K562 (cell line): ENCODE measurements around the gene TMEM59. TPM values are rescaled to one million over a fixed set of nuclear protein-coding genes. Genes with fewer than 3 reads are reported as not detected.

Experiments
- ARID4B ChIP-seq: sonication (generic); formaldehyde crosslinking; IDR thresholded peaks from 2 replicates; pipeline ENCODE4 v1.8.0; 2022; ENCODE audit warnings: mild to moderate bottlenecking, missing genetic modification reagents
- GABPA ChIP-seq: fragments of 200-800 bp; sonication (Bioruptor generic); conservative IDR thresholded peaks from 2 replicates; pipeline ENCODE4 v1.6.1; 2016; ENCODE audit warnings: low read depth, missing genetic modification characterization, missing compliant biosample characterization
- ILF3 ChIP-seq: fragments of 450-650 bp; IDR thresholded peaks from 2 replicates; pipeline ENCODE4 v1.6.1; 2018; ENCODE audit warnings: antibody characterized with exemption, mild to moderate bottlenecking, moderate library complexity, borderline replicate concordance
- KDM5B ChIP-seq: fragments of 200-600 bp; sonication (generic); IDR thresholded peaks from 2 replicates; pipeline ENCODE4 v1.6.1; 2012; ENCODE audit warnings: low read depth, mild to moderate bottlenecking, moderate library complexity, low read length, control low read depth, inconsistent platforms; ENCODE audit not compliant: insufficient replicate concordance
- PHF8 ChIP-seq: fragments of 200-600 bp; sonication (generic); IDR thresholded peaks from 2 replicates; pipeline ENCODE4 v1.6.1; 2012; ENCODE audit warnings: mixed run types, mild to moderate bottlenecking, inconsistent platforms, low read length, moderate library complexity, borderline replicate concordance
- POLR3A ChIP-seq: IDR thresholded peaks from 2 replicates; pipeline ENCODE4 v1.6.1; 2011; ENCODE audit warnings: borderline replicate concordance, mild to moderate bottlenecking, moderate library complexity; ENCODE audit not compliant: insufficient read length, insufficient read depth; ENCODE audit errors: extremely low read depth
- REST ChIP-seq, 2 experiments: fragments of 450-650 bp; formaldehyde crosslinking in 1 of 2; IDR thresholded peaks; 2 replicates each; pipeline versions ENCODE4 v1.4.0 to v1.6.1; 2014 to 2020; ENCODE audit warnings: mild to moderate bottlenecking in 2 of 2, borderline replicate concordance in 1 of 2, low read depth in 1 of 2
- SETDB1 ChIP-seq: IDR thresholded peaks from one replicate; pipeline ENCODE4 v1.6.1; 2012; ENCODE audit warnings: low read length, control low read depth, inconsistent platforms
- SP1 ChIP-seq: sonication (generic); formaldehyde crosslinking; IDR thresholded peaks from 2 replicates; pipeline ENCODE4 v1.8.1; 2022; ENCODE audit warnings: mild to moderate bottlenecking, missing genetic modification reagents
- ZNF644 ChIP-seq: fragments of 200-800 bp; sonication (Bioruptor generic); IDR thresholded peaks from 2 replicates; pipeline ENCODE4 v1.6.1; 2016; ENCODE audit warnings: low read depth, missing genetic modification characterization, missing compliant biosample characterization
- ZNF778 ChIP-seq: fragments of 450-650 bp; formaldehyde crosslinking; IDR thresholded peaks from 2 replicates; pipeline ENCODE4 v1.4.0; 2020; ENCODE audit warnings: mild to moderate bottlenecking, moderate library complexity
- polyA plus RNA-seq, 8 experiments: library from polyadenylated mRNA; depleted of rRNA in 4 of 8; stranded (reverse) in 5 of 8; unstranded in 3 of 8; fragments of >200 nt; fragmentation: Nextera tagmentation in 2 of 8; fragmentation: Illumina TruSeq in 1 of 8; extraction: Ambion mirVana in 2 of 8; extraction: Trizol in 1 of 8; gene quantifications; 2 replicates each; pipeline versions ENCODE4 v1.2.1 to v1.2.3, GENCODE V29; 2011 to 2014; ENCODE audit warnings: inconsistent platforms in 1 of 8, missing spikeins in 1 of 8
- total RNA-seq, 7 experiments: library from RNA; depleted of rRNA in 6 of 7; stranded (reverse); fragments of >200 nt in 6 of 7; fragmentation: Illumina TruSeq in 2 of 7; extraction: Trizol in 2 of 7; gene quantifications; 2 replicates each; pipeline versions ENCODE4 v1.2.1 to v1.2.3, GENCODE V29; 2011 to 2021; ENCODE audit warnings: low replicate concordance in 1 of 7

TMEM59 gene
- total and polyA plus RNA-seq, 9 of the 15 experiments (the other 6 are each of a cell fraction or from before 2014, with no cell fraction given), result 93.1 to 316 (median 151) TPM

GRCh38 chr1:54081306-54082270 lies 28.6 kb upstream of the TMEM59 start (continued):
- TF ChIP-seq REST (IDR thresholded peaks at IDR 0.05; ENCODE audit: borderline replicate concordance), result peak; percentile 66; the same call in 1 of the 2 replicates
- no peak for TF ChIP-seq REST (CRISPR knock-in tag; IDR thresholded peaks at IDR 0.05; ENCODE audit: low read depth)
- TF ChIP-seq ILF3, result no peak
- 0 out of 2 replicates have a peak, but pooled peaks have one; percentile 39 for TF ChIP-seq SP1 (CRISPR knock-in tag)
- no peak for TF ChIP-seq ZNF778 (CRISPR knock-in tag)
- no peak for TF ChIP-seq GABPA
- no peak for TF ChIP-seq PHF8
- TF ChIP-seq POLR3A, result no peak
- no peak for TF ChIP-seq ARID4B (CRISPR knock-in tag)
- no peak for TF ChIP-seq ZNF644 (tag)
- no peak for TF ChIP-seq SETDB1
- no peak for TF ChIP-seq KDM5B
